ENCODE data around the gene AFAP1L1.
"Not testable (repeated sequence)": the region's sequence is repeated elsewhere in the genome, so short reads cannot be mapped to it uniquely, and the experiment has no call there.

Gene AFAP1L1

GRCh38 chr5:149389552-149390495 is 118.2 kb downstream of the AFAP1L1 start:
- ATAC-seq: no peak
- TF ChIP-seq PPARA (CRISPR knock-in tag; IDR thresholded peaks at IDR 0.05; ENCODE audit: borderline replicate concordance) (no peak), ZC3H10 (CRISPR knock-in tag; IDR thresholded peaks at IDR 0.05) (no peak), ZFP3 (CRISPR knock-in tag; IDR thresholded peaks at IDR 0.05) (no peak), ZNF565 (CRISPR knock-in tag; conservative IDR thresholded peaks at IDR 0.05; ENCODE audit: low read depth) (no peak), CREB5 (CRISPR knock-in tag; IDR thresholded peaks at IDR 0.05; ENCODE audit: low read depth) (no peak), TCF4 (CRISPR knock-in tag; IDR thresholded peaks at IDR 0.05; ENCODE audit: borderline replicate concordance) (no peak), BACH2 (CRISPR knock-in tag; IDR thresholded peaks at IDR 0.05; ENCODE audit: borderline replicate concordance) (no peak), ZFP30 (CRISPR knock-in tag; IDR thresholded peaks at IDR 0.05) (no peak), RARB (CRISPR knock-in tag; IDR thresholded peaks at IDR 0.05) (no peak), PATZ1 (CRISPR knock-in tag; IDR thresholded peaks at IDR 0.05; ENCODE audit: borderline replicate concordance) (no peak), SNAI2 (CRISPR knock-in tag; IDR thresholded peaks at IDR 0.05) (no peak), CSRNP3 (CRISPR knock-in tag; IDR thresholded peaks at IDR 0.05) (no peak), ZNF70 (CRISPR knock-in tag; IDR thresholded peaks at IDR 0.05) (no peak), ESRRG (CRISPR knock-in tag; IDR thresholded peaks at IDR 0.05) (no peak)

- ATAC-seq: not testable (repeated sequence)
Measured at GRCh38 chr5:149391076-149391475, 119.4 kb downstream of the AFAP1L1 start.
